ENCODE results near the gene SYNC.

- TF ChIP-seq POLR2A (IDR thresholded peaks at IDR 0.05) (no peak), CTCF (IDR thresholded peaks at IDR 0.05) (no peak), POLR2AphosphoS5 (IDR thresholded peaks at IDR 0.05; ENCODE audit: insufficient read depth in 1 of 2, low read depth in 1 of 2) (no peak)
These were observed 31.2 kb upstream of the SYNC start for GRCh38 chr1:32733582-32734321.
